Large intestine (tissue), 3 donors: Measurements from ENCODE around the gene EEFSEC. TPM values are rescaled to one million over a fixed set of nuclear protein-coding genes. Genes with fewer than 3 reads are reported as not detected.

Source experiments
- DNase-seq, 2 donors: peaks; one replicate each; pipeline versions ENCODE4 v3.0.0 to v3.0.0-alpha.2; 2013
- H3K27ac ChIP-seq: one replicate; pipeline ENCODE4 v1.5.1; 2013; ENCODE audit warnings: low read length
- H3K27me3 ChIP-seq: 2 replicates; pipeline ENCODE4 v1.6.1; 2013; ENCODE audit warnings: low read length; ENCODE audit not compliant: control insufficient read depth, insufficient read depth
- H3K36me3 ChIP-seq: 2 replicates; pipeline ENCODE4 v1.6.1; 2013; ENCODE audit warnings: low read length; ENCODE audit not compliant: control insufficient read depth, insufficient read depth
- H3K4me1 ChIP-seq: one replicate; pipeline ENCODE4 v1.6.1; 2013; ENCODE audit warnings: low read length; ENCODE audit not compliant: control insufficient read depth, insufficient read depth
- H3K4me3 ChIP-seq: one replicate; pipeline ENCODE4 v1.5.1; 2013; ENCODE audit warnings: low read length
- H3K9me3 ChIP-seq: one replicate; pipeline ENCODE4 v1.6.1; 2013; ENCODE audit warnings: mild to moderate bottlenecking, low read depth, low read length, moderate library complexity; ENCODE audit not compliant: control insufficient read depth
- WGBS: methylation state at CpG from one replicate; pipeline ENCODE4 v1.1.5; 2013; ENCODE audit warnings: low lambda C conversion rate; ENCODE audit not compliant: insufficient coverage; 5-methylcytosine and 5-hydroxymethylcytosine counted together
- polyA plus RNA-seq: library from polyadenylated mRNA; unstranded; fragments of 120-200 nt; gene quantifications from one replicate; pipeline ENCODE4 v1.2.1, GENCODE V29; 2013

EEFSEC gene
- polyA plus RNA-seq, 1 donor, result 23.9 TPM

DNA sequence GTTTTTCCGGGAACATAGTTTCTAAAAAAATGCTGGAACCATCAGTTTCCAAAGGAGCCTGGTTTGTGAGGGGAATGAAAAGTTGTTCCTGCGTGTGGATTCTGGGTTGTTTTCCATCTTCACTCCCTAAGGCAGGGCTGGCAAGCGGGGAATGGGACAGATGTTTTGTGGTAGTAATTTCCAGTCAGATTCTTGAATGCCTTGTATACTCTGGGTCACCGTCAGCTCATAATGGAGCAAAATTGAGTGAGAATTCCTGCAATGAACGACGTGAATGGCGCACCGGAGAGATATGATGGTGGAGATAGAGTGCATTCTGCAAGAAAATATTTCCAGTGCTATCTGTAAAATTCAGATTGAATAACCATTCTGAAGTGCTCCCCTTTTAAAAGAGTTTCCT lies 19.9 kb downstream of the EEFSEC start:
- WGBS, result no CpG with 5 or more reads among the region's 8 CpGs
- H3K36me3 ChIP-seq, result no peaks in the 10 kb centered on the region
- DNase-seq, result no peak
- H3K9me3 ChIP-seq, result no peaks in the 10 kb centered on the region
- H3K4me3 ChIP-seq, result no peak overlapping the region
- H3K27me3 ChIP-seq, result no peaks in the 10 kb centered on the region
- H3K27ac ChIP-seq, result no peak overlapping the region
- H3K4me1 ChIP-seq, result peaks cover 26% of the 10 kb centered on the region

DNA sequence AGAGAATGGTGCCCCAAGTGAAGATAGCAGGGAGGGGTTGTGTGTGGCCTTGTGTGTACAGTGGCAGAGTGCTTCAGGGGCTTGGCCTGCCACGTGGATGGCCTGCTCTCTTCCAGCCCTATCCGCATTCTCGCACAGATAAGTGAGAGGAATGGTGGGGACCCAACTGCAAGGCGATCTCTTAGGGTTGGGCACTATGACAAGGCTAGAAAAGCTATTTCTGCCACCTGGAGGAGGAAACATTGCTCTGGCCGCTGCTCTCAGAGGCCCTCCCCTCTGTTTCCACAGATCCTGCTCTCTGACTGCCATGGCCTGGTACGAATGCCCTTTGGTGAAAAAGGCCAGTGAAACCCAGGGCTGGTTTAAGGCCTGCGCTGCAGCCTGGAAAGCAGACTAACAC lies 20.6 kb downstream of the EEFSEC start:
- H3K4me3 ChIP-seq, result no peak overlapping the region
- DNase-seq, result peak; percentile 56 to 58
- H3K27ac ChIP-seq, result no peak overlapping the region
- no peaks in the 10 kb centered on the region for H3K36me3 ChIP-seq
- no peaks in the 10 kb centered on the region for H3K9me3 ChIP-seq
- no CpG with 5 or more reads among the region's 7 CpGs for WGBS
- H3K27me3 ChIP-seq, result no peaks in the 10 kb centered on the region
- peaks cover 20% of the 10 kb centered on the region for H3K4me1 ChIP-seq

DNA sequence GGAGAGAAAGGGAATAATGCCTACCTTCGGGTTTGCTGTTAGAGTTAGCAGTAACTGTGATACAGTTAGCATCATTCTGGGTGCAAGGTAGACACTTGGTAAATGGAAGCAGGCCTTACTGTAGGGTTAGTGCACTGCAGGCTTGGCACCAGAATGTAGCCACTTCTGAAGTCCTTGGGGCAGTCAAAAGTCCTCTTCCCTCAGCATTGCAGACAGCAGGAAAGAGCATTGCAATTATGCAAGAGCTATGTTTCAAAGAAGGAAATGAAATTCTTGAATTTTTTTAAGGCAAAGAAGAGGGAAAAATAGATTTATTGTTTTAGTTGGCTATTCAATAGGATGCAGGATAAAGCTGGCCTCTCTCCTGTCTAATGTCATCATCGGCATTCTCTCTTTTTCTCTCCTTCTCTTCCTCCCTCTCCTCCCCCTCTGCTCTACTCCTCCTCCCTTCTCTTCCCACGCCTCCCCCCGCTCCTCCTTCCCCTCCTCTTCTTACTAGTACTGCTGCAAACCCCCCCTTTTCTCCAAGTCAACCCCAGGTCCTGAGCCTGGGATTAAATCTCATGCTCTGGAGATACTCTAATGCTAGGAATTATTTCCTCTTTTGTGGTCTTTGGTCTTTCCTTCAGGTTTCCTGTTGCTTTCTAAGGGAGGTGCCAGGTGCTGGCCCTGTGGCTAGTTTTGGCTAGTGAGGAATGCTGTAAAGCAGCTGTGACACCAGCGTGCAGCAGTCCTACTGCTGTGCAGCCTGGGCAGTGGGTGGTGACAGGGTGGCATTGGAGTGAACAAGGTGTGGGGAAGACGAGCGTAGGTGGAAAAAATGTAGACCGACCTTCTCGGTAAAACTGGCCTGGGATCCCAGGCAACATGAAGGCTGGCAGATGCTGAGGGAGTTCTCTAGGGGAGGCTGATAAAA lies 21.7 kb downstream of the EEFSEC start:
- Histone ChIP-seq H3K9me3 (no peaks in the 10 kb centered on the region), H3K36me3 (no peaks in the 10 kb centered on the region), H3K4me3 (no peak overlapping the region), H3K4me1 (peaks cover 14% of the 10 kb centered on the region), H3K27ac (no peak overlapping the region), H3K27me3 (no peaks in the 10 kb centered on the region)
- WGBS, result no CpG with 5 or more reads among the region's 9 CpGs
- no peak for DNase-seq

DNA sequence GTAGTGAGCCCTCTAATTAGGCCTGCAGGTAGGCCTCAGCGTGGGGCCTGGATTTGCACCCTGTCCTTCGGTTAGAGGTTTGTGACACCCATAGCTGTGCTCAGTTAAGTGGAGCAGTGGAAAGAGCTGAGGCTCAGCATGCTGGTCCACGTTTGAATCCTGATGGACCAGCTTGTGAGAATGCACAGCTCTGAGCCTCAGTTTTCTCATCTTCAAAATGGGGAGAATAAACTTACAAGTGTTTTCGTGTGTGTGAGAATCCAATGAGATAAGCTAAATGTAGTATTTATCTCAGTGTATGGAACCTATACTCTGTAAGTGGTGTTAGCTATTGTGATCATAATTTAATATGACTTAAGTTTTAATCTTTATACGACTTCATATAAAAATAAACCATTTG lies 22.5 kb downstream of the EEFSEC start:
- H3K4me3 ChIP-seq, result no peak overlapping the region
- H3K9me3 ChIP-seq, result no peaks in the 10 kb centered on the region
- no peak for DNase-seq
- H3K4me1 ChIP-seq, result peaks cover 14% of the 10 kb centered on the region
- no peak overlapping the region for H3K27ac ChIP-seq
- H3K27me3 ChIP-seq, result no peaks in the 10 kb centered on the region
- no peaks in the 10 kb centered on the region for H3K36me3 ChIP-seq
- WGBS, result 95% methylated on average over 2 of the region's 5 CpGs

DNA sequence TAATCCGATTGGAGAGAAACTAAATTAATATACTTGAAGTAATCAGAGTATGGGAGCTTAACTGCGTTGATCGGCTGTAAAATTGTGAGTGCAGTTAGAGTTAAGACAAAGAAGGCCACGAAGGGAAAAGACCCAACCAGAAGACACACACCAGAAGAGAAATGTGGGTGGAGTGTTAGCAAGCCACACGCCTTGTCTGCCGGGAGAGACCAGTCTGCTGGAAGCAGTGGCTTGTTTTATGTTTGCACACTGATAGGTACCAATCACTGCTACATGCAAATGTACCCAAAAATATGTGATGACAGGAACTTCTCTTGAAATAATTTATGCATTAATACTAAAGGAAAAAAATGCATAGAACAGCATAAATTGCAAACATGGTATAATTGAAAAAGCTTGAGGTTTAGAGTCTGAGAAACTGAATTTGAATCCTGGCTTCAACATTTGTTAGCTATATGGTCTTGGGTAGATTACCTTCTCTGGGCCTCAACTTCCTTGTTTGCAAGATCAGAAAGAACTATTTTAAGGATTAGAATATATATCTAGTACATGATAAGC lies 23.1 kb downstream of the EEFSEC start:
- Histone ChIP-seq H3K9me3 (no peaks in the 10 kb centered on the region), H3K4me3 (no peak overlapping the region), H3K36me3 (no peaks in the 10 kb centered on the region), H3K27ac (no peak overlapping the region), H3K4me1 (peaks cover 14% of the 10 kb centered on the region), H3K27me3 (no peaks in the 10 kb centered on the region)
- 100% methylated on average over 3 of the region's 6 CpGs for WGBS
- no peak for DNase-seq

DNA sequence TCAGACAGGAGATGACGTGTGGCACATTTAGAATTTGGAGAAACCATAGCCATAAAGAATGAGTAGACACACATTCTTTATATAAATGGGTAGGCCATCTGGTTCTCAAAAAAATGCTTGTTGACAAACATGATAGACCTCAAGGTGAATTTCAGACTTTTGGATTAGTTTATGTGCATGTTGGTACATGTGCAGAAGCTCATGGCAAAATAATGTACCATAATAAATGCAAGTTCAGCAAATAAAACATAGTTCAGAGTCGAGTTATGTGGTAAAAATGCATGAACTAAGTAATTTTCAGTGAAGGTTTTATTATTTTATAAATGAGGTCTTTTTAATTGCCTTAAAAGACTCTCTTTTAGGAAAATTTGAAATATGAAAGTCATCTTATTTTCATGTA lies 24.6 kb downstream of the EEFSEC start:
- no peak for DNase-seq
- H3K4me3 ChIP-seq, result no peak overlapping the region
- no peak overlapping the region for H3K27ac ChIP-seq
- H3K27me3 ChIP-seq, result no peaks in the 10 kb centered on the region
- H3K4me1 ChIP-seq, result peaks cover 14% of the 10 kb centered on the region
- H3K36me3 ChIP-seq, result no peaks in the 10 kb centered on the region
- no peaks in the 10 kb centered on the region for H3K9me3 ChIP-seq
- WGBS, result 86% methylated on average over 1 of the region's 2 CpGs

DNA sequence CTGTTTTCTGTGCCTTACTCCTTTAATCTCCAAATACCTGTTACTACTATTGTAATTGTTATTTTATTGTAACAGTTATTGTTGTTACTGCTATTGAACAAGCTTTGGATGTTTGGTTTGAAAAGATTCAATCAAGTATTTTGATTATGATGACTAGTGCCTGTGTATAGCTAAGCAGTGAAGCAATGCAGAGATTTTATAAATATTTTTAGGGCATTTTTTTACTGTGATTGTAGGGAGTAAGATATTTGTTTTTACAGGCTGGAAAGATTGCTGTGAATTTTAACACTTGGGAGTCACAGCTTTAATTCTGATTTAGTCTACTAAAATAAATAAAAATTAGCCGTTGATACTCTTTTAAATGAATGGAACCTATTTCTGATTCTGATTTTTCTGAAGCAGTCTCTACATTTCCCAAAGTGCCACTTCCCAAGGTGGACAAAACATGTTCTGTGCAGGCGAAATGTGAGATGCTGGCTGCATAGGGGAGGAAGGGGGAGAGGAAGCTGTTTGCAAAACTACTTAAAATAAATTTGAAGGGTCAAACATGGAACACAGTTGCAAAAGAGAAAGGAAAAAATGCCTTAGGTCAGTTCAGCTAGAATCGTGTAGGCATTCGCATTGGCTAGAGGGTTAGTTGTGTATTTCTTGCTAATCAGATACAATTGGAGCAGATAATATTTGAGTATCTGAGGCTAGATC lies 25.7 kb downstream of the EEFSEC start:
- DNase-seq, result no peak
- Histone ChIP-seq H3K9me3 (no peaks in the 10 kb centered on the region), H3K36me3 (no peaks in the 10 kb centered on the region), H3K27ac (no peak overlapping the region), H3K27me3 (no peaks in the 10 kb centered on the region), H3K4me3 (no peak overlapping the region), H3K4me1 (peaks cover 9% of the 10 kb centered on the region)
- WGBS, result 76% methylated on average over 4 of the region's 4 CpGs

DNA sequence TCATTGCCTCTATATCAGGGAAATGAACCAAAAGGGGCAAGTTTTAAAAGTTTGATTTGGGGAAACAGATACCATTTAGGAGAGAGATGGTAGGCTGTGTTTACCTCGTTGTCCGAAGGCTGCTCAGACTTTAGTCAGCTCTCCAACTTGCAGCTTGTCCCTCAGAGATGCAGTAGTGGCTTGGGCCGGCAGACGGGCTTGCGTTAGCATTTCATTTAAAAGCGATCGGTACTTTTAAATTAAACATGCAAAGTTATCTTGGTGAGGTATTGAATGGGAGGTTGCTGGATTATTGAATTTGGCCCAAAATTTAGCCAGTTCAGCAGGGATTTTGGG lies 26.2 kb downstream of the EEFSEC start:
- Histone ChIP-seq H3K4me3 (no peak overlapping the region), H3K27me3 (no peaks in the 10 kb centered on the region), H3K4me1 (peaks cover 7% of the 10 kb centered on the region), H3K36me3 (no peaks in the 10 kb centered on the region), H3K9me3 (no peaks in the 10 kb centered on the region), H3K27ac (no peak overlapping the region)
- DNase-seq, result no peak
- no CpG with 5 or more reads among the region's 7 CpGs for WGBS

DNA sequence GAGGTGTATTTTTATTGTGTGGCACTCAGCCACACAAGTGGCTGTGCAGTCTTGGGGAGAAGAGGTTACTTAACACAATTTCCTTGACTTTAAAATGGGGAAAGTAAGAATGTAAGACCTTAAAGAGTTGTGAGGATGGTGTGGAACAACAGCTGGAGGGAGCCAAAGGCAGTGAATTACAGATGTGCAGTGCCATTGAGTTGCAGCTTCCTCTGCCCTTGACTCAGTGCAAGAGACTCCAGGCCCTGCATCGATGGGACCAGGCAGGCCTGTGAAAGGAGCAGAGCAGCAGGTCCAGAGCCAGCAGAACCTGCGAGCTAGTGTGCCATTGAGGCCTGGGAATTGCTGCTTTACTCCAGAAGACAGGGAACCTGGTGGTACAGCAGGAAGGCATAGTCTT lies 27.2 kb downstream of the EEFSEC start:
- no peaks in the 10 kb centered on the region for H3K36me3 ChIP-seq
- DNase-seq, result no peak
- H3K4me3 ChIP-seq, result no peak overlapping the region

DNA sequence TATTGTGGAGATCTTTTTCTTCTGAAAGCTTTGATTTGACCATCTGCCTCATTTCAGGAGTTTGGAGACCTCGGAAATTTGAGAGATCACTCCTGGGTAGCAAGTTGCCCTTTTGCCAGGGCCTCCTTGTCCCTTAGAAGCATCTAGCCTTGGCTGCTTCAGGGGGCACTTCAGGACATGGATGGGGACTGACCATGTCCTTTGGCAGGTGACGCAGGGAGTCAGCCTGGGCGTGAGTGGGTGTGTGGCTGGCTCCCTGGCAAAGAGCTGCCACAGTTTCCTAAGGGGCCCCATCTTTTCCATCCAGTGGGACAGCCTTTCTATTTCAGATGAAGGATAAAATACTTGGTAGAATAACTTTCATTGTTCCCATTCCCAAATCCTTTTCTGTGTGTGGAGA lies 27.6 kb downstream of the EEFSEC start:
- Histone ChIP-seq H3K4me1 (no peaks in the 10 kb centered on the region), H3K36me3 (no peaks in the 10 kb centered on the region), H3K4me3 (no peak overlapping the region), H3K27ac (no peak overlapping the region), H3K9me3 (no peaks in the 10 kb centered on the region), H3K27me3 (no peaks in the 10 kb centered on the region)
- DNase-seq, result no peak
- 60% methylated on average over 1 of the region's 3 CpGs for WGBS

More for the DNA sequence above, 27.2 kb downstream of the EEFSEC start:
- H3K27ac ChIP-seq, result no peak overlapping the region
- peaks cover under 1% of the 10 kb centered on the region for H3K4me1 ChIP-seq
- H3K27me3 ChIP-seq, result no peaks in the 10 kb centered on the region
- WGBS, result no CpG with 5 or more reads among the region's 2 CpGs
- H3K9me3 ChIP-seq, result no peaks in the 10 kb centered on the region
